Progenitor cell of endocrine pancreas (in vitro differentiated cells): ENCODE data around the gene CNOT2. TPM values are rescaled to one million over a fixed set of nuclear protein-coding genes. Genes with fewer than 3 reads are reported as not detected.

Experiments used
- DNase-seq: peaks from one replicate; pipeline ENCODE4 v3.0.0; 2021; ENCODE audit warnings: low spot score; ENCODE audit not compliant: unreplicated experiment
- H3K27ac Mint-ChIP-seq: 2 replicates; pipeline ENCODE4 v1.8.0; 2021; ENCODE audit warnings: mild to moderate bottlenecking, moderate library complexity, mixed read lengths
- H3K27me3 Mint-ChIP-seq: 2 replicates; pipeline ENCODE4 v1.8.0; 2021; ENCODE audit warnings: mixed read lengths
- H3K36me3 Mint-ChIP-seq: 2 replicates; pipeline ENCODE4 v1.8.0; 2022; ENCODE audit warnings: mixed read lengths; ENCODE audit not compliant: insufficient read depth
- H3K4me1 Mint-ChIP-seq: 2 replicates; pipeline ENCODE4 v1.8.0; 2021; ENCODE audit warnings: low read depth, mixed read lengths
- H3K4me3 Mint-ChIP-seq: 2 replicates; pipeline ENCODE4 v1.8.0; 2021; ENCODE audit warnings: low read depth, mild to moderate bottlenecking, moderate library complexity, mixed read lengths
- H3K9me3 Mint-ChIP-seq: 2 replicates; pipeline ENCODE4 v1.8.0; 2021; ENCODE audit warnings: low read depth, mixed read lengths
- total RNA-seq: library from RNA; stranded (reverse); gene quantifications from 2 replicates; pipeline ENCODE4 v1.2.1, GENCODE V29; 2021
- TF ChIP-seq, protein P1 (sequence below): fragments of 200-600 bp; sonication (generic); IDR thresholded peaks from one replicate; pipeline ENCODE4 v1.5.0; 2021; ENCODE audit warnings: antibody characterized with exemption, mild to moderate bottlenecking; ENCODE audit not compliant: unreplicated experiment

The CNOT2 gene
- total RNA-seq, 1 donor from 2014 or later: 128 TPM

GRCh38 chr12:70275045-70275444 lies 31.8 kb downstream of the CNOT2 start:
- peaks cover 42% of the 10 kb centered on the region for H3K4me1 Mint-ChIP-seq
- DNase-seq: no peak
- H3K27ac Mint-ChIP-seq: no peak overlapping the region
- no peaks in the 10 kb centered on the region for H3K27me3 Mint-ChIP-seq
- peaks cover 21% of the 10 kb centered on the region for H3K36me3 Mint-ChIP-seq
- no peak overlapping the region for H3K4me3 Mint-ChIP-seq
- H3K9me3 Mint-ChIP-seq: peaks cover 10% of the 10 kb centered on the region
- TF ChIP-seq, protein P1, sequence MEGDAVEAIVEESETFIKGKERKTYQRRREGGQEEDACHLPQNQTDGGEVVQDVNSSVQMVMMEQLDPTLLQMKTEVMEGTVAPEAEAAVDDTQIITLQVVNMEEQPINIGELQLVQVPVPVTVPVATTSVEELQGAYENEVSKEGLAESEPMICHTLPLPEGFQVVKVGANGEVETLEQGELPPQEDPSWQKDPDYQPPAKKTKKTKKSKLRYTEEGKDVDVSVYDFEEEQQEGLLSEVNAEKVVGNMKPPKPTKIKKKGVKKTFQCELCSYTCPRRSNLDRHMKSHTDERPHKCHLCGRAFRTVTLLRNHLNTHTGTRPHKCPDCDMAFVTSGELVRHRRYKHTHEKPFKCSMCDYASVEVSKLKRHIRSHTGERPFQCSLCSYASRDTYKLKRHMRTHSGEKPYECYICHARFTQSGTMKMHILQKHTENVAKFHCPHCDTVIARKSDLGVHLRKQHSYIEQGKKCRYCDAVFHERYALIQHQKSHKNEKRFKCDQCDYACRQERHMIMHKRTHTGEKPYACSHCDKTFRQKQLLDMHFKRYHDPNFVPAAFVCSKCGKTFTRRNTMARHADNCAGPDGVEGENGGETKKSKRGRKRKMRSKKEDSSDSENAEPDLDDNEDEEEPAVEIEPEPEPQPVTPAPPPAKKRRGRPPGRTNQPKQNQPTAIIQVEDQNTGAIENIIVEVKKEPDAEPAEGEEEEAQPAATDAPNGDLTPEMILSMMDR: no peak

GRCh38 chr12:70277973-70278372 lies 34.7 kb downstream of the CNOT2 start:
- Mint-ChIP-seq H3K27ac (no peak overlapping the region), H3K27me3 (no peaks in the 10 kb centered on the region), H3K4me3 (no peak overlapping the region), H3K9me3 (peaks cover 10% of the 10 kb centered on the region), H3K4me1 (peaks cover 19% of the 10 kb centered on the region), H3K36me3 (peaks cover 26% of the 10 kb centered on the region)
- DNase-seq: no peak
- TF ChIP-seq, protein P1: no peak

- no peaks in the 10 kb centered on the region for H3K27me3 Mint-ChIP-seq
- DNase-seq: no peak
- H3K9me3 Mint-ChIP-seq: peaks cover 10% of the 10 kb centered on the region
- H3K4me1 Mint-ChIP-seq: peaks cover 15% of the 10 kb centered on the region
- peaks cover 25% of the 10 kb centered on the region for H3K36me3 Mint-ChIP-seq
- H3K27ac Mint-ChIP-seq: no peak overlapping the region
- H3K4me3 Mint-ChIP-seq: no peak overlapping the region
- TF ChIP-seq, protein P1: no peak
Measured at GRCh38 chr12:70278945-70279344, 35.7 kb downstream of the CNOT2 start.

GRCh38 chr12:70283232-70283631 lies 40.0 kb downstream of the CNOT2 start:
- no peak overlapping the region for H3K27ac Mint-ChIP-seq
- no peaks in the 10 kb centered on the region for H3K9me3 Mint-ChIP-seq
- H3K4me1 Mint-ChIP-seq: peaks cover 10% of the 10 kb centered on the region
- DNase-seq: no peak
- TF ChIP-seq, protein P1: no peak
- H3K36me3 Mint-ChIP-seq: peaks cover 20% of the 10 kb centered on the region
- no peaks in the 10 kb centered on the region for H3K27me3 Mint-ChIP-seq
- no peak overlapping the region for H3K4me3 Mint-ChIP-seq

GRCh38 chr12:70288817-70289216 lies 45.6 kb downstream of the CNOT2 start:
- H3K4me1 Mint-ChIP-seq: peaks cover 10% of the 10 kb centered on the region
- DNase-seq: no peak
- TF ChIP-seq, protein P1: no peak
- H3K27me3 Mint-ChIP-seq: no peaks in the 10 kb centered on the region
- H3K9me3 Mint-ChIP-seq: no peaks in the 10 kb centered on the region
- H3K36me3 Mint-ChIP-seq: peaks cover 23% of the 10 kb centered on the region
- H3K4me3 Mint-ChIP-seq: no peak overlapping the region
- H3K27ac Mint-ChIP-seq: no peak overlapping the region
